Fibroblast of lung (primary cell): ENCODE results near the gene NBR1.

Experiments
- EZH2 ChIP-seq: IDR thresholded peaks from 2 replicates; pipeline ENCODE4 v1.5.1; 2012; ENCODE audit warnings: low read length, control low read depth, mild to moderate bottlenecking; ENCODE audit errors: missing control alignments
- TF ChIP-seq, protein P1 (sequence below), 2 donors: IDR thresholded peaks in 1 of 2; conservative IDR thresholded peaks in 1 of 2; 1 replicate in 1 of 2; 2 replicates in 1 of 2; pipeline ENCODE4 v1.5.1; 2011 to 2012; ENCODE audit warnings: low read length in 2 of 2, control low read depth in 1 of 2, inconsistent platforms in 1 of 2, low read depth in 1 of 2, mild to moderate bottlenecking in 1 of 2

DNA sequence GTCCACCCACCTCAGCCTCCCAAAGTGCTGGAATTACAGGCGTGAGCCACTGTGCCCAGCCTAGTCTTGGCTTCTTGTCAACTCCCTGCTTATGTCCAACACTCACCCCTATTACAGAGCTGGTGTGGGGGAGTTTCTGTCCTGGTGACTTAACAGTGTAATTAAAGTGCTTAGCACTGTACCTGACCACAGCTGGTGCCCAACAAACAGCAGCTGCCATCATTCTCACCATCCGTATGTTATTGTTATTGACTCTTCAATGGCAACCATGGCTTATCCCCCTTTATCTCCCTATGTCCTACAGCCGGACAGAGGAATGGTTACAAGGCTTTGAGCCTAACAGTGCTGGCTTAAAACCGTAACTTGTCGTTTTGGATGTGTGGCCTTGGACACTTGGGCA, 28.9 kb upstream of the NBR1 start:
- TF ChIP-seq, protein P1, sequence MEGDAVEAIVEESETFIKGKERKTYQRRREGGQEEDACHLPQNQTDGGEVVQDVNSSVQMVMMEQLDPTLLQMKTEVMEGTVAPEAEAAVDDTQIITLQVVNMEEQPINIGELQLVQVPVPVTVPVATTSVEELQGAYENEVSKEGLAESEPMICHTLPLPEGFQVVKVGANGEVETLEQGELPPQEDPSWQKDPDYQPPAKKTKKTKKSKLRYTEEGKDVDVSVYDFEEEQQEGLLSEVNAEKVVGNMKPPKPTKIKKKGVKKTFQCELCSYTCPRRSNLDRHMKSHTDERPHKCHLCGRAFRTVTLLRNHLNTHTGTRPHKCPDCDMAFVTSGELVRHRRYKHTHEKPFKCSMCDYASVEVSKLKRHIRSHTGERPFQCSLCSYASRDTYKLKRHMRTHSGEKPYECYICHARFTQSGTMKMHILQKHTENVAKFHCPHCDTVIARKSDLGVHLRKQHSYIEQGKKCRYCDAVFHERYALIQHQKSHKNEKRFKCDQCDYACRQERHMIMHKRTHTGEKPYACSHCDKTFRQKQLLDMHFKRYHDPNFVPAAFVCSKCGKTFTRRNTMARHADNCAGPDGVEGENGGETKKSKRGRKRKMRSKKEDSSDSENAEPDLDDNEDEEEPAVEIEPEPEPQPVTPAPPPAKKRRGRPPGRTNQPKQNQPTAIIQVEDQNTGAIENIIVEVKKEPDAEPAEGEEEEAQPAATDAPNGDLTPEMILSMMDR (conservative IDR thresholded peaks at IDR 0.05 in 1 of 2, IDR thresholded peaks at IDR 0.05 in 1 of 2; ENCODE audit: low read depth in 1 of 2, low read length in 2 of 2): no peak
- no peak for TF ChIP-seq EZH2
